ENCODE data around the gene RECK.

The RECK gene

GRCh38 chr9:36092509-36093215, 55.9 kb downstream of the RECK start:
- no peak for DNase-seq (ENCODE audit: low spot score)

GRCh38 chr9:36093384-36093783, 56.7 kb downstream of the RECK start:
- no peaks in the 10 kb centered on the region; the same call in 1 of the 2 replicates for H3K36me3 ChIP-seq (ENCODE audit: low read depth)
- DNase-seq (ENCODE audit: low spot score) (no peak), ATAC-seq (ENCODE audit: low read depth) (no peak)
- no peak overlapping the region for H3K27ac ChIP-seq (ENCODE audit: poor library complexity, severe bottlenecking)
- TF ChIP-seq CTCF (IDR thresholded peaks at IDR 0.05; ENCODE audit: poor library complexity, severe bottlenecking): no peak
- no peak overlapping the region for H3K4me3 ChIP-seq (ENCODE audit: severe bottlenecking)
- no peaks in the 10 kb centered on the region for H3K27me3 ChIP-seq (ENCODE audit: insufficient read depth, poor library complexity, severe bottlenecking)
- H3K9me3 ChIP-seq (ENCODE audit: severe bottlenecking): no peaks in the 10 kb centered on the region
- peaks cover 12% of the 10 kb centered on the region for H3K4me1 ChIP-seq (ENCODE audit: insufficient read depth, poor library complexity, severe bottlenecking)

More at GRCh38 chr9:36092509-36093215, 55.9 kb downstream of the RECK start:
- no peak for ATAC-seq (ENCODE audit: low read depth)
- no peaks in the 10 kb centered on the region for H3K9me3 ChIP-seq (ENCODE audit: severe bottlenecking)
- H3K4me1 ChIP-seq (ENCODE audit: insufficient read depth, poor library complexity, severe bottlenecking): peaks cover 12% of the 10 kb centered on the region
- H3K27ac ChIP-seq (ENCODE audit: poor library complexity, severe bottlenecking): no peak overlapping the region
- no peaks in the 10 kb centered on the region for H3K27me3 ChIP-seq (ENCODE audit: insufficient read depth, poor library complexity, severe bottlenecking)
- H3K4me3 ChIP-seq (ENCODE audit: severe bottlenecking): no peak overlapping the region
- no peak for TF ChIP-seq CTCF (IDR thresholded peaks at IDR 0.05; ENCODE audit: poor library complexity, severe bottlenecking)
- no peaks in the 10 kb centered on the region; the same call in 1 of the 2 replicates for H3K36me3 ChIP-seq (ENCODE audit: low read depth)

GRCh38 chr9:36099718-36100117, 63.0 kb downstream of the RECK start:
- TF ChIP-seq CTCF (IDR thresholded peaks at IDR 0.05; ENCODE audit: poor library complexity, severe bottlenecking): no peak
- no peaks in the 10 kb centered on the region for H3K27me3 ChIP-seq (ENCODE audit: insufficient read depth, poor library complexity, severe bottlenecking)
- no peak overlapping the region for H3K27ac ChIP-seq (ENCODE audit: poor library complexity, severe bottlenecking)
- no peak overlapping the region for H3K4me3 ChIP-seq (ENCODE audit: severe bottlenecking)
- ATAC-seq (ENCODE audit: low read depth) (no peak), DNase-seq (ENCODE audit: low spot score) (no peak)
- peaks cover 3% of the 10 kb centered on the region for H3K4me1 ChIP-seq (ENCODE audit: insufficient read depth, poor library complexity, severe bottlenecking)
- H3K36me3 ChIP-seq (ENCODE audit: low read depth): no peaks in the 10 kb centered on the region
- no peaks in the 10 kb centered on the region for H3K9me3 ChIP-seq (ENCODE audit: severe bottlenecking)

GRCh38 chr9:36100532-36100931, 63.8 kb downstream of the RECK start:
- TF ChIP-seq CTCF (IDR thresholded peaks at IDR 0.05; ENCODE audit: poor library complexity, severe bottlenecking): no peak
- Histone ChIP-seq H3K4me1 (ENCODE audit: insufficient read depth, poor library complexity, severe bottlenecking) (peaks cover 3% of the 10 kb centered on the region), H3K9me3 (ENCODE audit: severe bottlenecking) (no peaks in the 10 kb centered on the region), H3K27ac (ENCODE audit: poor library complexity, severe bottlenecking) (no peak overlapping the region), H3K4me3 (ENCODE audit: severe bottlenecking) (no peak overlapping the region), H3K27me3 (ENCODE audit: insufficient read depth, poor library complexity, severe bottlenecking) (no peaks in the 10 kb centered on the region), H3K36me3 (ENCODE audit: low read depth) (no peaks in the 10 kb centered on the region)
- no peak for DNase-seq (ENCODE audit: low spot score)
- no peak for ATAC-seq (ENCODE audit: low read depth)
